ENCODE measurements around the gene GALNT14.

DNA sequence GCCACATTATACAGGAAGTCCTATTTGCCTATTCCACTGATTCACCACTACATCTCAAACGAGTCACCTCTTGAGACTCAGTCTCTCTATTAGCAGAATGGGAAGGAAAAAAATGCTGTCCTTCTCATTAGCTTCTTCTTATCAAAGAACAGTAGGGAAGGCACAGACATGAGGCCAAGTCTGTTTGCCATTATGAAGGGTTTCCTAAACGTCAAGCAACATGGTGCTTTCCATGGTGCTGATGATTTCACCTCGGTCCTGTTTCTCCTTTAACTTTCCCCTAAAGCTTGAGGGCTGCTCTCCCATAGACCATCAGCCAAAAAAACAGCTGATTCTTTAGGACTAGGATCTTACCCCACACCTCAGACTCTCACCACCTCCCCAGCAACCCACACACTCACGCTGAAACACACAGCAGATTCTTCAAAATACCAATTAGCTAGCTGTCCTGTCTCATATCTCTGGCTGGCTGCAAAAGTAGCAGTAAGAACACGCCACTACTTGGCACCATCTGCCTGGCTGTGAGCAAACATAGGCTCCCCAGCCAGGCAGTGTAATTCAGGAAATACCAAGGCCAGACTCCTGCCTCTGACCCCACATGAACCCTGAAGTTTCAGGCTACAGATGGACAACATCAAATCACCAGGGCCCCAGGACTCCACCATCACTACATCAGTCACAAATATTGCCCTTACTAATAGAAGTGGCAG lies 30.5 kb downstream of the GALNT14 start:
- TF ChIP-seq, protein P1, sequence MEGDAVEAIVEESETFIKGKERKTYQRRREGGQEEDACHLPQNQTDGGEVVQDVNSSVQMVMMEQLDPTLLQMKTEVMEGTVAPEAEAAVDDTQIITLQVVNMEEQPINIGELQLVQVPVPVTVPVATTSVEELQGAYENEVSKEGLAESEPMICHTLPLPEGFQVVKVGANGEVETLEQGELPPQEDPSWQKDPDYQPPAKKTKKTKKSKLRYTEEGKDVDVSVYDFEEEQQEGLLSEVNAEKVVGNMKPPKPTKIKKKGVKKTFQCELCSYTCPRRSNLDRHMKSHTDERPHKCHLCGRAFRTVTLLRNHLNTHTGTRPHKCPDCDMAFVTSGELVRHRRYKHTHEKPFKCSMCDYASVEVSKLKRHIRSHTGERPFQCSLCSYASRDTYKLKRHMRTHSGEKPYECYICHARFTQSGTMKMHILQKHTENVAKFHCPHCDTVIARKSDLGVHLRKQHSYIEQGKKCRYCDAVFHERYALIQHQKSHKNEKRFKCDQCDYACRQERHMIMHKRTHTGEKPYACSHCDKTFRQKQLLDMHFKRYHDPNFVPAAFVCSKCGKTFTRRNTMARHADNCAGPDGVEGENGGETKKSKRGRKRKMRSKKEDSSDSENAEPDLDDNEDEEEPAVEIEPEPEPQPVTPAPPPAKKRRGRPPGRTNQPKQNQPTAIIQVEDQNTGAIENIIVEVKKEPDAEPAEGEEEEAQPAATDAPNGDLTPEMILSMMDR (IDR thresholded peaks at IDR 0.05): no peak
- no peak for TF ChIP-seq POLR2A (IDR thresholded peaks at IDR 0.05)

Measured in adrenal gland (tissue), 5 donors.